HepG2 (cell line): ENCODE data around the gene DHX8. TPM values are rescaled to one million over a fixed set of nuclear protein-coding genes. Genes with fewer than 3 reads are reported as not detected.
A peak's percentile ranks its signal among the peaks of the same experiment; 100 is the strongest.

Experiments used
- DR1 ChIP-seq: sonication (generic); formaldehyde crosslinking; IDR thresholded peaks from 2 replicates; pipeline ENCODE4 v1.8.0; 2021; ENCODE audit warnings: mild to moderate bottlenecking, missing genetic modification reagents, inconsistent platforms
- GLI4 ChIP-seq: sonication (generic); formaldehyde crosslinking; IDR thresholded peaks from 2 replicates; pipeline ENCODE4 v1.5.1; 2020; ENCODE audit warnings: missing genetic modification reagents, mild to moderate bottlenecking, moderate library complexity, borderline replicate concordance
- HNF4A ChIP-seq: sonication (generic); formaldehyde crosslinking; IDR thresholded peaks from 2 replicates; pipeline ENCODE4 v1.4.0; 2020; ENCODE audit warnings: missing genetic modification reagents
- HOXA7 ChIP-seq: sonication (generic); formaldehyde crosslinking; IDR thresholded peaks from 2 replicates; pipeline ENCODE4 v1.8.1; 2022; ENCODE audit warnings: mild to moderate bottlenecking, missing genetic modification reagents, moderate library complexity
- KAT7 ChIP-seq: IDR thresholded peaks from 2 replicates; pipeline ENCODE4 v1.6.1; 2018; ENCODE audit warnings: borderline replicate concordance, missing compliant biosample characterization
- MTA1 ChIP-seq: sonication (generic); formaldehyde crosslinking; IDR thresholded peaks from 2 replicates; pipeline ENCODE4 v1.4.0; 2020; ENCODE audit warnings: missing genetic modification reagents, mild to moderate bottlenecking, borderline replicate concordance
- NCOA1 ChIP-seq: sonication (generic); formaldehyde crosslinking; IDR thresholded peaks from 2 replicates; pipeline ENCODE4 v1.9.0; 2021; ENCODE audit warnings: missing genetic modification reagents
- NFKBIZ ChIP-seq: IDR thresholded peaks from 2 replicates; pipeline ENCODE4 v1.6.1; 2018; ENCODE audit warnings: missing genetic modification reagents, missing compliant biosample characterization
- RAD21 ChIP-seq: fragments of 450-650 bp; formaldehyde crosslinking; IDR thresholded peaks from 2 replicates; pipeline ENCODE4 v1.5.0; 2020; ENCODE audit warnings: mild to moderate bottlenecking
- RFX5 ChIP-seq: IDR thresholded peaks from 2 replicates; pipeline ENCODE4 v1.6.1; 2011; ENCODE audit warnings: low read depth, low read length, improper control_type of control experiment
- SP4 ChIP-seq: sonication (generic); formaldehyde crosslinking; IDR thresholded peaks from 2 replicates; pipeline ENCODE4 v1.8.1; 2023; ENCODE audit warnings: mild to moderate bottlenecking, missing genetic modification reagents
- TOE1 ChIP-seq: sonication (generic); formaldehyde crosslinking; IDR thresholded peaks from 2 replicates; pipeline ENCODE4 v1.4.0; 2020; ENCODE audit warnings: mild to moderate bottlenecking, missing genetic modification reagents
- ZEB1 ChIP-seq: IDR thresholded peaks from 2 replicates; pipeline ENCODE4 v1.6.1; 2012; ENCODE audit warnings: mild to moderate bottlenecking, low read depth, inconsistent platforms; ENCODE audit not compliant: insufficient replicate concordance
- ZMAT3 ChIP-seq: sonication (generic); formaldehyde crosslinking; conservative IDR thresholded peaks from 2 replicates; pipeline ENCODE4 v1.7.0; 2021; ENCODE audit warnings: missing genetic modification reagents
- ZNF232 ChIP-seq: sonication (generic); formaldehyde crosslinking; IDR thresholded peaks from 2 replicates; pipeline ENCODE4 v1.4.0; 2020; ENCODE audit warnings: missing genetic modification reagents, borderline replicate concordance
- ZNF292 ChIP-seq: sonication (generic); formaldehyde crosslinking; IDR thresholded peaks from 2 replicates; pipeline ENCODE4 v1.8.1; 2022; ENCODE audit warnings: mild to moderate bottlenecking, low read depth, missing genetic modification reagents, borderline replicate concordance
- ZNF468 ChIP-seq: sonication (generic); formaldehyde crosslinking; IDR thresholded peaks from 2 replicates; pipeline ENCODE4 v1.8.0; 2022; ENCODE audit warnings: mild to moderate bottlenecking, moderate library complexity, missing genetic modification reagents
- ZNF484 ChIP-seq: sonication (generic); formaldehyde crosslinking; IDR thresholded peaks from 2 replicates; pipeline ENCODE4 v1.5.1; 2020; ENCODE audit warnings: mild to moderate bottlenecking, low read depth, missing genetic modification reagents, borderline replicate concordance
- ZNF746 ChIP-seq: sonication (generic); formaldehyde crosslinking; IDR thresholded peaks from 2 replicates; pipeline ENCODE4 v1.8.0; 2022; ENCODE audit warnings: mild to moderate bottlenecking, missing genetic modification reagents
- ZNF781 ChIP-seq: sonication (generic); formaldehyde crosslinking; IDR thresholded peaks from 2 replicates; pipeline ENCODE4 v1.5.1; 2020; ENCODE audit warnings: borderline replicate concordance, mild to moderate bottlenecking, missing genetic modification reagents; ENCODE audit errors: not compliant biosample characterization
- polyA plus RNA-seq, 8 experiments: library from polyadenylated mRNA; depleted of rRNA in 3 of 8; stranded (reverse) in 7 of 8; unstranded in 1 of 8; fragments of >200 nt; fragmentation: Illumina TruSeq in 4 of 8; extraction: Trizol in 4 of 8; gene quantifications; 2 replicates each; pipeline versions ENCODE4 v1.2.1 to v1.2.3, GENCODE V29; 2011 to 2016; ENCODE audit warnings: low read depth in 4 of 8, missing spikeins in 1 of 8, mixed read lengths in 1 of 8; ENCODE audit not compliant: insufficient read depth in 1 of 8
- total RNA-seq, 5 experiments: library from RNA; depleted of rRNA; stranded (reverse); fragments of >200 nt; fragmentation: Illumina TruSeq; extraction: Trizol; gene quantifications; 2 replicates each; pipeline ENCODE4 v1.2.3, GENCODE V29; 2016; ENCODE audit warnings: low read depth in 1 of 5
- TF ChIP-seq, protein P1 (sequence below): sonication (generic); formaldehyde crosslinking; IDR thresholded peaks from 2 replicates; pipeline ENCODE4 v1.4.0; 2020; ENCODE audit warnings: missing genetic modification reagents, borderline replicate concordance
- TF ChIP-seq, protein P2 (sequence below): IDR thresholded peaks from 2 replicates; pipeline ENCODE4 v1.6.1; 2012; ENCODE audit warnings: low read length, improper control_type of control experiment
- TF ChIP-seq, protein P3 (sequence below): sonication (generic); formaldehyde crosslinking; IDR thresholded peaks from 2 replicates; pipeline ENCODE4 v1.5.1; 2020; ENCODE audit warnings: missing genetic modification reagents, mild to moderate bottlenecking, borderline replicate concordance

DHX8 gene
- total and polyA plus RNA-seq, 2 of the 13 experiments (the other 11 are each of a cell fraction or from before 2014, with no cell fraction given): 24.8 to 48.9 TPM

DNA sequence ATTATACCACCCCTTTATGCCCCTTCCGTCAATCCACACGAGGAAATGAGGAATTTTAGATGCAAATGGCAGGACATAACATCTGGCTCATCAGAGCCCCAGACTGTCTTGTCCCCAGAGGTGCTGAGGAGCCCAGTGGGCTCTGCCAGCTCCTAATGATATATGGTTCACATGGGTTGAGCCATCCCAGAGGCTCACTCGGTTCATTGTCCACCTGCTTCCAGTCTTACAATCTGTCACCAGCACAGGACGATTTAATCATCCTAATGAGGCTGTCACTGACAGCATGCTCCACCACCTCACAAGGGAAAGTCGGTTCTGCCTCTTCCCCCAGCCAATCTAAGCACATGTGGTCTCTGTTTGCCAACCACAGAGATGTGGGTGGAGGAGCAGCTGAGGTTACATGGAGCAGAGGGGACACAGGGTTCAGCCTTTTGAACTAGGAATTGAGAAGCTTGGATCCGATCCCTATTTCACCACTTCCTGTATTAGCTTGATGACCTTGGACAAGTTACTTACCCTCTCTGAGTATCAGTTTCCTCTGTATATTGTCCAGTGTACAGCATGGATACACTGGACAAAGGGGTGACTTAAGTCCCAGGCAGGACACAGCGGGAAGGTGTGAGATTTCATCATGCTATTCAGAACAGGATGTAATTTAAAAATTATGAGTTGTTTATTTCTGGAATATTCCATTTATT is 27.0 kb upstream of the DHX8 start (continued):
- TF ChIP-seq GLI4 (peak; percentile 71; the same call in 1 of the 2 replicates), RAD21 (CRISPR knock-in tag) (peak; percentile 57; the same call in 1 of the 2 replicates), ZNF292 (CRISPR knock-in tag) (peak; percentile 97; the same call in 1 of the 2 replicates), ZEB1 (peak; percentile 53), HNF4A (CRISPR knock-in tag) (peak; percentile 99), NCOA1 (CRISPR knock-in tag) (peak; percentile 41; the same call in 1 of the 2 replicates), ZNF781 (CRISPR knock-in tag) (no peak), NFKBIZ (CRISPR knock-in tag) (peak; percentile 95), DR1 (CRISPR knock-in tag) (no peak; the same call in 1 of the 2 replicates), SP4 (CRISPR knock-in tag) (peak; percentile 80), ZNF746 (CRISPR knock-in tag) (peak; percentile 89), ZMAT3 (CRISPR knock-in tag) (peak; percentile 91), KAT7 (CRISPR knock-in tag) (no peak), MTA1 (peak; percentile 87), ZNF468 (CRISPR knock-in tag) (no peak), ZNF232 (CRISPR knock-in tag) (peak; percentile 62), TOE1 (CRISPR knock-in tag) (peak; percentile 56; the same call in 1 of the 2 replicates), HOXA7 (CRISPR knock-in tag) (no peak), RFX5 (no peak), ZNF484 (CRISPR knock-in tag) (no peak)
- TF ChIP-seq, protein P1, sequence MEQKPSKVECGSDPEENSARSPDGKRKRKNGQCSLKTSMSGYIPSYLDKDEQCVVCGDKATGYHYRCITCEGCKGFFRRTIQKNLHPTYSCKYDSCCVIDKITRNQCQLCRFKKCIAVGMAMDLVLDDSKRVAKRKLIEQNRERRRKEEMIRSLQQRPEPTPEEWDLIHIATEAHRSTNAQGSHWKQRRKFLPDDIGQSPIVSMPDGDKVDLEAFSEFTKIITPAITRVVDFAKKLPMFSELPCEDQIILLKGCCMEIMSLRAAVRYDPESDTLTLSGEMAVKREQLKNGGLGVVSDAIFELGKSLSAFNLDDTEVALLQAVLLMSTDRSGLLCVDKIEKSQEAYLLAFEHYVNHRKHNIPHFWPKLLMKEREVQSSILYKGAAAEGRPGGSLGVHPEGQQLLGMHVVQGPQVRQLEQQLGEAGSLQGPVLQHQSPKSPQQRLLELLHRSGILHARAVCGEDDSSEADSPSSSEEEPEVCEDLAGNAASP (CRISPR knock-in tag): peak; percentile 99
- TF ChIP-seq, protein P2, sequence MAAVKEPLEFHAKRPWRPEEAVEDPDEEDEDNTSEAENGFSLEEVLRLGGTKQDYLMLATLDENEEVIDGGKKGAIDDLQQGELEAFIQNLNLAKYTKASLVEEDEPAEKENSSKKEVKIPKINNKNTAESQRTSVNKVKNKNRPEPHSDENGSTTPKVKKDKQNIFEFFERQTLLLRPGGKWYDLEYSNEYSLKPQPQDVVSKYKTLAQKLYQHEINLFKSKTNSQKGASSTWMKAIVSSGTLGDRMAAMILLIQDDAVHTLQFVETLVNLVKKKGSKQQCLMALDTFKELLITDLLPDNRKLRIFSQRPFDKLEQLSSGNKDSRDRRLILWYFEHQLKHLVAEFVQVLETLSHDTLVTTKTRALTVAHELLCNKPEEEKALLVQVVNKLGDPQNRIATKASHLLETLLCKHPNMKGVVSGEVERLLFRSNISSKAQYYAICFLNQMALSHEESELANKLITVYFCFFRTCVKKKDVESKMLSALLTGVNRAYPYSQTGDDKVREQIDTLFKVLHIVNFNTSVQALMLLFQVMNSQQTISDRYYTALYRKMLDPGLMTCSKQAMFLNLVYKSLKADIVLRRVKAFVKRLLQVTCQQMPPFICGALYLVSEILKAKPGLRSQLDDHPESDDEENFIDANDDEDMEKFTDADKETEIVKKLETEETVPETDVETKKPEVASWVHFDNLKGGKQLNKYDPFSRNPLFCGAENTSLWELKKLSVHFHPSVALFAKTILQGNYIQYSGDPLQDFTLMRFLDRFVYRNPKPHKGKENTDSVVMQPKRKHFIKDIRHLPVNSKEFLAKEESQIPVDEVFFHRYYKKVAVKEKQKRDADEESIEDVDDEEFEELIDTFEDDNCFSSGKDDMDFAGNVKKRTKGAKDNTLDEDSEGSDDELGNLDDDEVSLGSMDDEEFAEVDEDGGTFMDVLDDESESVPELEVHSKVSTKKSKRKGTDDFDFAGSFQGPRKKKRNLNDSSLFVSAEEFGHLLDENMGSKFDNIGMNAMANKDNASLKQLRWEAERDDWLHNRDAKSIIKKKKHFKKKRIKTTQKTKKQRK: no peak
- TF ChIP-seq, protein P3, sequence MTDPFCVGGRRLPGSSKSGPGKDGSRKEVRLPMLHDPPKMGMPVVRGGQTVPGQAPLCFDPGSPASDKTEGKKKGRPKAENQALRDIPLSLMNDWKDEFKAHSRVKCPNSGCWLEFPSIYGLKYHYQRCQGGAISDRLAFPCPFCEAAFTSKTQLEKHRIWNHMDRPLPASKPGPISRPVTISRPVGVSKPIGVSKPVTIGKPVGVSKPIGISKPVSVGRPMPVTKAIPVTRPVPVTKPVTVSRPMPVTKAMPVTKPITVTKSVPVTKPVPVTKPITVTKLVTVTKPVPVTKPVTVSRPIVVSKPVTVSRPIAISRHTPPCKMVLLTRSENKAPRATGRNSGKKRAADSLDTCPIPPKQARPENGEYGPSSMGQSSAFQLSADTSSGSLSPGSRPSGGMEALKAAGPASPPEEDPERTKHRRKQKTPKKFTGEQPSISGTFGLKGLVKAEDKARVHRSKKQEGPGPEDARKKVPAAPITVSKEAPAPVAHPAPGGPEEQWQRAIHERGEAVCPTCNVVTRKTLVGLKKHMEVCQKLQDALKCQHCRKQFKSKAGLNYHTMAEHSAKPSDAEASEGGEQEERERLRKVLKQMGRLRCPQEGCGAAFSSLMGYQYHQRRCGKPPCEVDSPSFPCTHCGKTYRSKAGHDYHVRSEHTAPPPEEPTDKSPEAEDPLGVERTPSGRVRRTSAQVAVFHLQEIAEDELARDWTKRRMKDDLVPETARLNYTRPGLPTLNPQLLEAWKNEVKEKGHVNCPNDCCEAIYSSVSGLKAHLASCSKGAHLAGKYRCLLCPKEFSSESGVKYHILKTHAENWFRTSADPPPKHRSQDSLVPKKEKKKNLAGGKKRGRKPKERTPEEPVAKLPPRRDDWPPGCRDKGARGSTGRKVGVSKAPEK (CRISPR knock-in tag): peak; percentile 75; the same call in 1 of the 2 replicates
